ENCODE measurements around the gene TMPRSS9. TPM values are rescaled to one million over a fixed set of nuclear protein-coding genes. Genes with fewer than 3 reads are reported as not detected.

The TMPRSS9 gene
- total and polyA plus RNA-seq, 2 donors from 2014 or later = not detected

- DNase-seq (peak in 1 of 5 donors; percentile 45), FAIRE-seq (no peak)
- H3K36me3 ChIP-seq (ENCODE audit: control insufficient read depth in 2 of 3, insufficient read depth in 3 of 3, low read length in 3 of 3) = no peaks in the 10 kb centered on the region
- no peak overlapping the region for H3K9ac ChIP-seq (ENCODE audit: low read length in 3 of 3)
- no peaks in the 10 kb centered on the region for H3K9me3 ChIP-seq (ENCODE audit: control insufficient read depth in 2 of 3, insufficient read depth in 1 of 3, low read length in 3 of 3)
- TF ChIP-seq CTCF (IDR thresholded peaks at IDR 0.05; ENCODE audit: borderline replicate concordance, extremely low read depth, insufficient read depth) = no peak
- no peak overlapping the region for H3K4me3 ChIP-seq (ENCODE audit: low read length in 3 of 3)
- no peak overlapping the region for H3K27ac ChIP-seq (ENCODE audit: low read depth in 2 of 2, low read length in 2 of 2)
- intact Hi-C loops (cut with DNase I) = no loop called here
- peaks cover 0 to 12% (median 1%) of the 10 kb centered on the region in 3 donors for H3K4me1 ChIP-seq (ENCODE audit: control insufficient read depth in 2 of 3, insufficient read depth in 2 of 3, low read depth in 1 of 3, low read length in 3 of 3)
- no peaks in the 10 kb centered on the region for H3K27me3 ChIP-seq (ENCODE audit: control insufficient read depth, insufficient read depth, low read length)
Observed at GRCh38 chr19:2324220-2324948, 35.7 kb upstream of the TMPRSS9 start.

GRCh38 chr19:2325281-2326046, 34.6 kb upstream of the TMPRSS9 start:
- Histone ChIP-seq H3K27me3 (ENCODE audit: control insufficient read depth, insufficient read depth, low read length) (no peaks in the 10 kb centered on the region), H3K4me1 (ENCODE audit: control insufficient read depth in 2 of 3, insufficient read depth in 2 of 3, low read depth in 1 of 3, low read length in 3 of 3) (peaks cover 0 to 19% (median 7%) of the 10 kb centered on the region in 3 donors), H3K36me3 (ENCODE audit: control insufficient read depth in 2 of 3, insufficient read depth in 3 of 3, low read length in 3 of 3) (no peaks in the 10 kb centered on the region), H3K4me3 (ENCODE audit: low read length in 3 of 3) (no peak overlapping the region), H3K9me3 (ENCODE audit: control insufficient read depth in 2 of 3, insufficient read depth in 1 of 3, low read length in 3 of 3) (no peaks in the 10 kb centered on the region), H3K9ac (ENCODE audit: low read length in 3 of 3) (no peak overlapping the region), H3K27ac (ENCODE audit: low read depth in 2 of 2, low read length in 2 of 2) (no peak overlapping the region)
- no peak for TF ChIP-seq CTCF (IDR thresholded peaks at IDR 0.05; ENCODE audit: borderline replicate concordance, extremely low read depth, insufficient read depth)
- peak in 2 of 5 donors; percentile 32 to 66 for DNase-seq
- intact Hi-C loops (cut with DNase I) = no loop called here
- FAIRE-seq = no peak

GRCh38 chr19:2326699-2327360, 33.2 kb upstream of the TMPRSS9 start:
- H3K36me3 ChIP-seq (ENCODE audit: control insufficient read depth in 2 of 3, insufficient read depth in 3 of 3, low read length in 3 of 3) = no peaks in the 10 kb centered on the region
- no peak for TF ChIP-seq CTCF (IDR thresholded peaks at IDR 0.05; ENCODE audit: borderline replicate concordance, extremely low read depth, insufficient read depth)
- intact Hi-C loops (cut with DNase I) = no loop called here
- no peak overlapping the region for H3K9ac ChIP-seq (ENCODE audit: low read length in 3 of 3)
- no peaks in the 10 kb centered on the region for H3K27me3 ChIP-seq (ENCODE audit: control insufficient read depth, insufficient read depth, low read length)
- H3K27ac ChIP-seq (ENCODE audit: low read depth in 2 of 2, low read length in 2 of 2) = no peak overlapping the region
- H3K4me1 ChIP-seq (ENCODE audit: control insufficient read depth in 2 of 3, insufficient read depth in 2 of 3, low read depth in 1 of 3, low read length in 3 of 3) = peaks cover 0 to 26% (median 18%) of the 10 kb centered on the region in 3 donors
- peak in 1 of 5 donors; percentile 55 for DNase-seq
- H3K9me3 ChIP-seq (ENCODE audit: control insufficient read depth in 2 of 3, insufficient read depth in 1 of 3, low read length in 3 of 3) = no peaks in the 10 kb centered on the region
- no peak for FAIRE-seq
- H3K4me3 ChIP-seq (ENCODE audit: low read length in 3 of 3) = no peak overlapping the region
